Measurements from ENCODE around the gene ATP10B. TPM values are rescaled to one million over a fixed set of nuclear protein-coding genes. Genes with fewer than 3 reads are reported as not detected.
"Not testable (repeated sequence)": the region's sequence is repeated elsewhere in the genome, so short reads cannot be mapped to it uniquely, and the experiment has no call there.

ATP10B gene
- total RNA-seq, 2 donors from 2014 or later, result not detected

DNA sequence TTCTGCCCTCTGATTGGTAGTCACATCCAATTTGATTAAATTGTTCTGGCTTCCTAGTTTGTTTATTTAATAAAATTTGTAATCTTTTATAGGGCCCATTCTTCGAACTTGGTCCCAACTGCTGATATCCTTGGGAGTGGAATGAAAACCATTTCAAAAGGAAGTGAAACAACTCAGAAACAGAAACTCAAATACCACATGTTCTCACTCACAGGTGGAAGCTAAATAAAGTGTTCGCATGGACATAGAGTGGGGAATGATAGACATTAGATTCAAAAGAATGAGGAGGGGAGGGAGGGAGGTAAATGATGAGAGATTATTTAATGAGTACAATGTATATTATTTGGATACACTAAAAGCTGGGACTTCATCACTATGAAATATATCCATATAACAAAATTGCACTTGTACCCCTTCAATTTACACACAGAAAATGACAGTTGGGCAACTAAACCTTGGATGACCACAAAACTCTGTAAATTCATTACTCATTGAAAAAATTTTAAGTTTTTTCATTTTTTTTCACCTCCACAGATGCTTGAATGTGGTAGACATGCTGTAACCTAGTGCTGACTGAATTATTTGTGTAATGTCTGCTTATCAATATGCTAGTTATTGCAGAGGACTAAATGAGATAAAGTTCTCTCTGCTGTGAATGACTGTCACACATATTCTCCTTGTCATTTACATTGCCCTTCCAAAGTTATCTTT, 16.0 kb downstream of the ATP10B start:
- no peak for DNase-seq (ENCODE audit: low spot score)
- intact Hi-C loops (cut with DNase I), result no loop called here

DNA sequence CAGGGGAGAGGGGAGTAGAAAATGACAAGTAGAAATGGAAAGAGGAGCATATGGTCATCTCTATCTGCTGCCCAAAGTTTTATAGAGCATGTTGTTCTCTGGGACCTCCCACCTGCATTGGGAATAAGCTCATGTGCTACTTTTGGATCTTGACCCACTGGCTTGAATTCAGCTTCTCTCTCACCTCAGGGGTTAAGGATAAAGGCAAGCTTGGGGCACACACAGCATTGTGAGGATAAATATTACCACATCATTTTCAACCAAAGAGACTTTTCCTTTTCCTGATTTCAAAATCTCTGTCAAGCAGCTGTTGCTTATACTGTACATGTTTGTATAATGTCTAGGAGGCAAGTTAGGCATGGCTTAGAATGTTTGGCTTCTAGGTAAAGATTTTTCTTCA, 16.6 kb downstream of the ATP10B start:
- DNase-seq (ENCODE audit: low spot score), result no peak
- intact Hi-C loops (cut with DNase I), result no loop called here

DNA sequence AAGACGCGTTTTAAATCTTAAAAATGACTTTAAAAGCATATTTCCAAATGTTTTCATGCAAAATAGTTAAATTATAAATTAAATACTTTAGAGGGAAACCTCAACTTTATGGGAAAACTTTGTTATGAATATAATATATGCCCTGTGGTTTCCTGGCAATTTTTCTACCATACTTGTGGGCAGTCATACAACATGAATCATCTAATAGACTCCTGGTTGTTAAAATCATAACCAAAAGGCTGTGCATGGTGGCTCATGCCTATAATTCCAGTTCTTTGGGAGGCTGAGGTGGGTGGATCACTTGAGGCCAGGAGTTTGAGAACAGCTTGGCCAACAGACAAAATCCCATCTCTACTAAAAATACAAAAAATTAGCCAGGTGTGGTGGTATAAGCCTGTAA, 18.2 kb downstream of the ATP10B start:
- no peak for DNase-seq (ENCODE audit: low spot score)
- intact Hi-C loops (cut with DNase I), result no loop called here

DNA sequence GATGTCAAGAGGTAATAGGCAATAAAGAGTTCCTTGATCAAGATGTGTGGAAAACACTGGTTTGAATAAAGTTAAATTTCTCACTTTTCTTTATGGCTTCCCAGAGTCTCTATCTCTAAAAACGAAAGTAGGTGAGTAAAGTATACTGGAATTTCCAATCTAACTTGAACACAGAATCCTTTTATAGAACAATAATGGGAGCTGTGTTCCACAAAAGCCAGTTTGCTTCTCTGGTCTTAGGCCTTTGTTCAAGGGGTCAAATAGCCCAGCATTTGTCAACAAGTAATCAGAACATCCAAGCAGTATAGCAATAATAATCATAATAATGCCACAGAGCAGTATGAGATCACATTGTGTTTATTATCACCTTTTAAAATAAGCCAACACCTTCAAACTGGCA, 20.2 kb downstream of the ATP10B start:
- intact Hi-C loops (cut with DNase I), result no loop called here
- no peak for DNase-seq (ENCODE audit: low spot score)

DNA sequence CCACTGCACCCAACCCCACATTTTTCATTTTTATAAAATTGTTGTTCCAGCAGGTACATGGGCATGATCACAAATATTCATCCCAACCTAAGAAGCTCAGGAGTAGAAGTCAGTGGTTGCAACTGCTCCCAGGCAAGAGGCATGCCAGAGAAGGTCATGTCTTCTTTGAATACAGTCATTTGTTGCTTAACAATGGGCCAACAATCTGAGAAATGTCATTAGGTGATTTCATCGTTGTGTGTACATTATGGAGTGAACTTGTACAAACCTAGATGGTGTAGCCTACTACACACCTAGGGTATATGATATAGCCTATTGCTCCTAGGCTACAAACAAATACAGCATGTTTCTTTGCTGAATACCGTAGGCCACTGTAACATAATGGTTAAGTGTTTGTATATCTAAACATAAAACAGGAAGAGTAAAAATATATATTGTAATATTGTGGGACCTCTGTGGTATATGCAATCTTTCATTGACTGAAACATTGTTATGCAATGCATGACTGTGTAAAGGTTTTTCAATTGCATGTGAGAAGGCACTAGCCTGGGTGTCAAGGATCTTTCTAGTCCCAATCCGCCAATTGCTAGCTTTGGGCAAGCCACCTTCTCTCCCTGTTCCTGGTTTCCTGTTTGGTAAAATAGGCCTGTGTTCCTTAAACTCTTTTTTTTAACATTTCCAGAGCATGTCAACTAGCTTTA, 27.6 kb downstream of the ATP10B start:
- intact Hi-C loops (cut with DNase I), result loop anchor here in 1 of 2 donors (5.0 kb wide), 1 partner anchor 1173 kb away; no protein-coding TSS in a partner anchor
- DNase-seq (ENCODE audit: low spot score), result no peak

DNA sequence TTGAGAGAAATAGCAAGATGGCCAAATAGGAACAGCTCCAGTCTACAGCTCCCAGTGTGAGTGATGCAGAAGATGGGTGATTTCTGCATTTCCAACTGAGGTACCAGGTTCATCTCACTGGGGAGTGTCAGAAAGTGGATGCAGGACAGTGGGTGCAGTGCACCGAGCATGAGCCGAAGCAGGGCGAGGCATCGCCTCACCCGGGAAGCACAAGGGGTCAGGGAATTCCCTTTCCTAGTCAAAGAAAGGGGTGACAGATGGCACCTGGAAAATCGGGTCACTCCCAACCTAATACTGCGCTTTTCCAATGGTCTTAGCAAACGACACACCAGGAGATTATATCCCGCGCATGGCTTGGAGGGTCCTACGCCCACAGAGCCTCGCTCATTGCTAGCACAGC, 39.0 kb downstream of the ATP10B start:
- DNase-seq (ENCODE audit: low spot score), result peak; percentile 43
- intact Hi-C loops (cut with DNase I), result not testable (repeated sequence)

DNA sequence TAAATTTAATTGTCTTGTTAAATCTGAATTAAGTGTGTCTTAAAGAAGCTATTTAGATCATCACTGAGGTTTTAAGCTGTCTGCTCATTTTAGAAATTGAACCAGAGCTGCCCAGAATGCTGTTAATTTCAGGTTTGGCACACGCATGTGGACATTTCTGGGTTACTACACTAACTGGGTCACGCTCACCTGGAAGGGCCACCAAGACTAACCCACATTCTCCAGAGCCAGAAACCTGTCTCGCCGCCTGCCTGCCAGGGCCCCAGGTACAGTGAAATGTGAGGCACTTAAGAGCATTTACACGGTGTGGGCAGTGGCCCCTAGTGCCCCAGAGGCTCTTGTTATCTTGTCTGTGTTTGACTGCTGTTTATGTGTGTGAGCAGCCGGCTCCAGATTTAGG, 46.6 kb downstream of the ATP10B start:
- intact Hi-C loops (cut with DNase I), result no loop called here

DNA sequence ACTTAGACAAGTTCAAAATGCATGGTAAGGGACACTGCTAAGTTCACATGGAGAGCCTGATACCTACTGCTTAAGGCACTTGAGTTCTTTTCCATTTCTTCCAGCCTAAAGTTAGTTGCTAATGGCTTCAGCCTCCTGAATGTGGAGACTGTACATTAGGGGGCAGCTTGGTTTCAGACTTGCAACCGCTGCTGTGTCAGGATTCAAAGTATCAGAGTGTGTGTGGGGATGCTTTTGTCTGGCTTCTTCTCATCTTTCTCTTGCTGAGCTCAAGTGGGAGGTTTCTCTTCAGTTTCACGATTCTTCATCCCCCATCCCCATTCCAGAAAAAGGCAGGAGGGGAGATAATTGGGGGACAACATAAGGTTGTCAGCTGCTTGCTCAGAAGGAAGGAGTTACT, 49.4 kb downstream of the ATP10B start:
- intact Hi-C loops (cut with DNase I), result no loop called here

More for the DNA sequence above, 46.6 kb downstream of the ATP10B start:
- no peak for DNase-seq (ENCODE audit: low spot score)

DNA sequence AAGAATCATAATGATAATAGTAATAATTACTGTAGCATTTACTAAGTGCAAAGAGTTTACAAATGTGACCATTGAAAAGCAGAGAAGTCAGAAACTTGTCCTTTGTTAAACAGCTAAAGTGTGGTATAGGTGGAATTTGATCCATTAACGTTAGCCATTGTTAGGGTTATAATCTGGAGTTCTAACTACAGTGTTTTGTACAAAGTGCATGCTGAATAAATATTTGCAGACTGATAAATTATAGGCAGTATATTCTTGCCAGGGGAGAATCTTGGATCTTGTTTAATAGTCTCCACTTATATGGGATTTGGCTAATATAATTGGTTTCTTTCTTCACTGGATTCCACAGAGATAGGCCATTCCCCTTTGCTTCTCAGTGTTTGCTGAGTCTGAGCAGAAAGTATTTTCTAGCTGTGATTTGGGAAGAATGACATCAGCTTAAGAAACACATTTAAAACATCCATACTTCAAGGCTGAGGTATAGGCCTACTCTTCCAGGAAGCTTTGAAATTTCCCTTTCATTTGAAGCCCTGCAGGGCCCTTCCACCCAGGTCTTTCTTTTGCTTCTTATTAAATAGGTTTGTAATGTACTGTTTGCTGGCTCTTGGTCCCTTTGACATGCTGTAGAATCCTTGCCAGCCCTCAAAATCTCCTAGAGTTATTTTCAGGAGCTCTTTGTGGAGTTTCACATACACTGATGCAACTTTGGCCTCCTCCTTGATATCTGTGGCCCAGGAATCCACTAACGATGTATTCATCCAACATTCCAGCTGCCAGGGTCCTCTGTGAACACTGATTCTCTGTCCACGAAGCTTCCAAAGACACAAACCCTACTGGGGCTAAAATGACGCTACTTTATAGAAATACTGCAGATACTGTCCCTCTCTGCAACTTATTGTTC, 51.4 kb downstream of the ATP10B start:
- no peak for DNase-seq (ENCODE audit: low spot score)
- intact Hi-C loops (cut with DNase I), result no loop called here

More for the DNA sequence above, 49.4 kb downstream of the ATP10B start:
- DNase-seq (ENCODE audit: low spot score), result no peak

DNA sequence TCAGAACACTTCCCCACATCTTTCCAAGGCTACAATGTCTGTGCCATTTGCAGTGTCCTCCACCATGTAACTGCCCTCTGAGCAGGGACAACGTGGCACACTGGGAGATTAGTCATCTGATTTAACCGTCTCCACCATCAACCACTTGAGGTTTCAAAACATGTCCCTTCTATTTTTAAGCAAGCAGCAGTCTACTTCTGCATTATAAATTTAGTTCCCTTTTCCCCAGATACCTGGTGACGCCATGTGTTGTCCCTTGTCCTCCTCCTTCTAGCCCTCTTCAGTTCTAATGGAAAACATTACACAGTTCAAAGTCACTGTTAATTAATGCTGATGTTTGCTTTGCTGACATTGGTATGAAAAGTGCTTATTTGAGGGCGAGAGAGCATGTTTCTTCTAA, 52.8 kb downstream of the ATP10B start:
- intact Hi-C loops (cut with DNase I), result no loop called here
- DNase-seq (ENCODE audit: low spot score), result no peak

DNA sequence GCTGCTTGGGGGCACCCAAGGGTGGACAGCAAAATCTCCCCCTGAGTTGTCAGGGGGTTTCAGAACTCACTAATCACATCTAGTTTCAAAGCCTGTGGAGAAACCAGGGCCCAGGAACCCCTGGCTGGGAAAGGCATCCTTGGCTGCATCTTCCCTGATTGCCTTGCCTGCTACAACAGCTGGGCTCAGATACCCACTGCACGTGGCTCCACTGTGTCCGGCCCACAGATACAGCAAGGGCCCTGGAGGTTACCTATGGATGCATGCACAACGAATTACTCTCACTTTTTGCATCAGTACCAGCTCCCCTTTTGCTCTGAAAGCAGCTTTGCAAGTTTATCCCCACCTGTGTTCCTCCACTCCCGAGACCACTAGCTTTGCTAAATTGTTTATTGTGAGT, 55.0 kb downstream of the ATP10B start:
- no peak for DNase-seq (ENCODE audit: low spot score)
- intact Hi-C loops (cut with DNase I), result no loop called here

DNA sequence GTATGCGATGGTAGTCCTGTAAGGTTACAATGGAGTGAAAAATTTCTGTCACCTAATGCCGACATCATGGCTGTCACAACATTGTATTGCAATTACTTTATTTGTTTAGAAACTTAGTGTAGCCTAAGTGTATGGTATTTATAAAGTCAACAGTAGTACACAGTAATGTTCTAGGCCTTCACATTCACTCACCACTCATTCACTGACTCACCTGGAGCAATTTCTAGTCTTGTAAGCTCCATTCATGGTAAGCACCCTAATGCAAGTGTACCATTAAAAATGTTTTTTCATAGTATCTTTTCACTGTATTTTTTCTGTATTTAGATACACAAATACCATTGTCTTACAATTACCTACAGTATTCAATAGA, 58.5 kb downstream of the ATP10B start:
- DNase-seq (ENCODE audit: low spot score), result no peak
- intact Hi-C loops (cut with DNase I), result no loop called here

DNA sequence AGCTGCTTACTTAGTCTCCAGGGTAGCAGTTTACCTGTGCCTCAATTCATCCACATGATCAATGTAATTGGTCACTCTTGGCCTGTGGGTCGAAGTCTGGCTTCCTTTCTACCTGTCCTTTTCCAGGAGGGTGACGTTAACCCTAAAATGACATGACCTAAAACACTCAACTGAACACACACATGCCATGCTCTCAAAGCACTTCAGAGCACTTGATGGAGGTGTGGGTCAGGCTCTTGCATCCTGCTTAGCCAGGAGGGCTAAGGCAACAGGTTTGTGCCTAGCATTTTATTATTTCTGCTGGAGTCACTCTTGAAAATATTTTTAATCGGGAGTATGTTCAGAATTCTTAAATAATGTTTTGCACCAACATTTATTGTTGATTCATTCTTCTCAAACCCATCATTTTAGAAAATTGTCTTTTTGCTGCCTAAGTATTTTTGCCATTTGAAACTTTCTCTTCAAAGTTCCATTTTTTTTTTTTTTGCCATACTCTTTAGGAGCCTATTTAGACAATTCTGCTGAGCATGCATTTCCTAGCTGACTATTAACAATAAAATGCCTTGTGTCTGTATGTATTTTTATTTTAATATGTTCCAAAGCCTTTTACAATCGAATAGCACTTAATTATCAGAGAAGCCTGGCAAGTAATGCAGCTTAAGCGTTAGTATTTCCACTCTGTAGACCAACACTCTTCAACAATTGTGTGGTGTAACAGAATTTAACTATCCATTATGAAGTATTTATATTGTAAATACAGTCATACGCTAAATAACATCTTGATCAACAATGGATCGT, 59.1 kb downstream of the ATP10B start:
- intact Hi-C loops (cut with DNase I), result no loop called here
- DNase-seq (ENCODE audit: low spot score), result no peak

DNA sequence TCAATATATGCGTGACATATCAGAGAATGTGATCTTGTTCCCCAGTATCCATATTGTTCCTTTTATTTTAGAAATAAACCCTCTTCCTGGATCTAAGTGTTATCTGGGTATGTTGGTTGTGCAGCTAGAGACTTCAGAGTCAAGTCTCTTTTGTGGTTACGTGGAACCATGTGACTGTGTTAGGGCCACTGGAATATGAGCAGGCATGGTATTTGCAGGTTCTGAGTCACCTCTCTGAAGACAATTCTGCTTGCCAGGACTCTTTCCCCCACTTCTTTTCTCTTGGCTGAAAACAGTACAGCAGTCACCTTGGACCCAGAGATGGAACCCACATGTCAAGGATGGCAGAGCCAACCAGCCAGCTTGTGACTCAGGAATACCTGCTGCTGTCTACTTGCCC, 59.7 kb downstream of the ATP10B start:
- no peak for DNase-seq (ENCODE audit: low spot score)
- intact Hi-C loops (cut with DNase I), result no loop called here

DNA sequence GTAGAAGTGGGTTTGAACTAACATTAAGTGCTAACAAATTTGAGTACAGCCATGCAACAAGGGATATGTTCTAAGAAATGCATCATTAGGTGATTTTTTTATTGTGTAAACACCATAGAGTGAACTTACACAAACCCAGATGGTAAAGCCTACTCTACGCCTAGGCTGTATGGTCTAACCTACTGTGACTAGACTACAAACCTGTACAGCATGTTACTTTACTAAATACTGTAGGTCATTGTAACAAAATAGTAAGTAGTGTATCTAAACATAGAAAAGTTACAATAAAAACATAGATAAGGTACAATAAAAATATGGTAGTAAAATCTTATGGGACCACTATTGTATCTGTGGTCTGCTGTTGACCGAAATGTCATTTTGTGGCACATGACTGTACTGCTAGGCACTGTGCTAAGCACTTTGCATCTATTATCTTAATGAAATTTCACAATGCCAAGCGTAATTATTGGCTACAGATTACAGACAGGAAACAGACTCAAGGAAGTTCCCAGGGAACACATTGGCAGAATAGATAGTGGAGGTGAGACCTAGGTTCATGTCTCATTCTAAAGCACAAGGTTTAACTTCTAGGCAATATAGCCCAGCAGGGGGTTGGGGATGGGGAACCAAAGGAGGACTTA, 62.7 kb downstream of the ATP10B start:
- no peak for DNase-seq (ENCODE audit: low spot score)
- intact Hi-C loops (cut with DNase I), result no loop called here

DNA sequence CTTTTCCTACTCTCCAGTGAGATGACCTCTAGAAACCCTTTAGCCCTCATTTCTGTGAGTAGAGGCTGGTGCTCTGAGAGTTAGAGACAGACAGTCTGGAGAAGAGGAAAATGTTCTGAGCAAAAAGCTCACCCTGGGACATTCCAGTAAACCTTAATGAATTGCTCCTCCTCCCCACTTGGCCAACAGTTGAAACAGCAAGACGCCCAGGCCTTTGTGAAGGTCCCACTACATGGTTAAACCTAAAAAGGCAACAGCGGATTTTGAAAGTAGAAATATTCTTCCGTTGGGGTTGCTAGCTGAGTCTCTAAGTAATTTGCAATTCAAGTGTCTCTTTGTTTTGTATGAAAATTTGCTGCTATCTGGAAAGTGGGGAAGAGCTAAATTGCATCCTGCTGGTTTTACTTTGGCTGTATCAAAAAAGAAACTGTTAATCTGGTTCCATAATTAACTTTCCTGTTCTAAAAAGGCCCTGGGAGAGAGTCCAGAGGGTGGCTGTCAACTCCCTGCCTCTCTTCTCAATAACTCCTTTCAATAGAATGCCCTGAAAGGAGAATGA, 63.8 kb downstream of the ATP10B start:
- DNase-seq (ENCODE audit: low spot score), result no peak
- intact Hi-C loops (cut with DNase I), result no loop called here

DNA sequence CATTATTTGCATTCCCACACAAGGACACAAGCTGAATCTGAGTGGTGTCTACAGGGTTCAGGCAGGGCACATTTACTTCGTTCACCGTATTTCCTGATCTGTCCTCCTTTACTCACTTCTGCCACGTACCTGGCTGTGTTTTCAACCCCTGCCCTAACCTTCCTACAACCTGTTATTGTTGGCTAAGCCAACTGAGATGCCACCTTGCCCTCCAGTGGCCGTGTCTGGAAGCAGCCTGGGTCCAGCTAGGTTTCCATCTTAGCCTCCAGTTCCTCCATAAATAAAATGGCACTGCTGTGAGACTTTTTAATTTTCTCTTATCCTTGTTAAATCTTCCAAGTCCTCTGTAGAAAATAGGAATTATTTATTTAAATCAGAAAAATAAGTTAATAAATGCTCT, 64.8 kb downstream of the ATP10B start:
- intact Hi-C loops (cut with DNase I), result no loop called here

DNA sequence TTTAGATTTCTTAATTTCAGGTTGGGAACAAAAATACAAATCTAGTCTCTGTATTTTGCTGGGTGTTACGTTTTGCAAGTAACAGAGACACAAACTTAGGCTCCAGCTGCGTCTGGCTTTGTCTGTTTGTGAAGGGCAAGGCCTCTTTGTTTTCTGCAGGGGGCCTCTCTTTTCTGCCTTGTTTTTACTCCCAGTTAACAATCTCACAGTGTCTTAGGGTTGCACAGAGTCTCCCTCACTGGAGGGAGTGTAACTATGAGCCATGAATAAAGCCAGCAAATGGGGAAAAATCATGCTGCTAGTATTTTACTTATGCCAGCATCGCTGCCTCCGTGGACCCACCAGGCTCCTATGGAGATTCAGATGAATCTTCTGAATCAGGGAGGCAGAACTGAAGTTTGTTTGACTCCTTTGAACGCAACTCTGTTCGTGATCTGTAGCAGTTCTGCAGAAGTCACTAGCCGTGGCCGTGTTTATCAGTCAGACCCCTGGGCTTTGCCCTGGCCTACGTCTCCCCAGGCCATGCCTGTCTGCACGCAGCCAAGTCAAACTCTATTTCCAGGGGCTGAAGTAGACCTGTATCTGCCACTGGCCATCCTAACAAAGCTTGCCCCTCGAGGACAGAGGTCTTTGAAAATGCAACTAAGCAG, 77.2 kb downstream of the ATP10B start:
- no peak for DNase-seq (ENCODE audit: low spot score)
- intact Hi-C loops (cut with DNase I), result no loop called here

More for the DNA sequence above, 64.8 kb downstream of the ATP10B start:
- no peak for DNase-seq (ENCODE audit: low spot score)
